ENCODE results near the gene SPTBN2. TPM values are rescaled to one million over a fixed set of nuclear protein-coding genes. Genes with fewer than 3 reads are reported as not detected.

The SPTBN2 gene
- total RNA-seq, 2 experiments from 2014 or later, result 1.3 to 1.5 TPM

DNA sequence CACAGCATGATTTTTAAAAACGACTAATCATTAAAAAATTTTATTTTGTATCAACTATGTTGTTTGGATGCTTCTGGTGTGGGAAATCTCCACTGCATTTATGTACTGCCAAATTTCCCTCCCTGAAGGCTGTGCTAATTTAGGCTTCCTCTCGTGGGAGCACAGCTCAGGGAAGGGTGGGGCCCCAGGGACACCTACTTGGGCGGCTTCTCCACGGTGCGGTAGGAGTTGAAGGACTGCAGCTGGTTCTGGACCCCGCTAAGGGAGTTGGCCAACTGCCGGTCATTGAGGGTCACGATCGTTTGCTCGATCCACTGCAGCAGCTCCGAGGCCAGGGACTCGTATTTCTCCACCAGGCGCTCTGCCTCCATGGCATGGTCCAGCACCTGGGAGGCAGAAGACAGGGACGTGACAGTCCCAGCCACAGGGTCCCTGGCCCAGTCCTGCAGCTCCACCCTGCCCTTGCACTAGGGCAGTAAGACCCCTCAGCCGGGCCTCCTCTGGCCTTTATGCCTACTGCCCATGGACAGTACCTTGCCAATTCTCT is 18.6 kb downstream of the SPTBN2 start:
- peaks cover 10% of the 10 kb centered on the region for H3K27me3 Mint-ChIP-seq
- intact Hi-C loops (cut with micrococcal nuclease), result no loop called here
- H3K27ac Mint-ChIP-seq, result no peak overlapping the region
- no peaks in the 10 kb centered on the region for H3K9me3 Mint-ChIP-seq
- no peak for DNase-seq
- H3K4me3 Mint-ChIP-seq, result no peak overlapping the region
- POLR2A ChIA-PET, result no interaction called here
- no peaks in the 10 kb centered on the region for H3K36me3 Mint-ChIP-seq
- CTCF ChIA-PET, result interaction anchor here (1.0 kb wide), 1 partner anchor 124 kb away, joined by 4 read pairs; no protein-coding TSS in a partner anchor
- no peaks in the 10 kb centered on the region for H3K4me1 Mint-ChIP-seq (ENCODE audit: low read depth)

DNA sequence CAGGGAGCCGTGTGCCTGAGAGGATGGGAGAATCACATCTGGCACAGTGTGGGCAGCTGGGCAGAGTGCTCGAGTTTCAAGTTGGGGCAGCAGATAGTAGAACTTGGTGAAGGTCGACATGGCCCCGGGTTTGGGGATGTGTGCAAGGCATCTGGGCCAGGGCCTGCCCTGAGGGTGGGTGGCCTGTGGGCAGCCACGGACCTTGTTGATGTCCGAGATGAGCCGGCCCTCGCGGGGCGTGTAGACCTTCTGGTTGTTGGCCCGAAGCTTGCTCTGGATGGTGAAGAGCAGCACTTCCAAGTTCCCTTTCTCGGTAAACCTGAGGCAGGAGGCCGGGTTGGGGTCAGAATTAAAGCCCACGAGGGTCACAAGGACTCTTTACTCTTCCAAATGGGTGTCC is 20.3 kb downstream of the SPTBN2 start:
- no peaks in the 10 kb centered on the region for H3K36me3 Mint-ChIP-seq
- no peaks in the 10 kb centered on the region for H3K27me3 Mint-ChIP-seq
- H3K4me1 Mint-ChIP-seq (ENCODE audit: low read depth), result no peaks in the 10 kb centered on the region
- no peak overlapping the region for H3K4me3 Mint-ChIP-seq
- DNase-seq, result no peak
- CTCF ChIA-PET, result no interaction called here
- no peak overlapping the region for H3K27ac Mint-ChIP-seq
- POLR2A ChIA-PET, result no interaction called here
- H3K9me3 Mint-ChIP-seq, result no peaks in the 10 kb centered on the region
- intact Hi-C loops (cut with micrococcal nuclease), result no loop called here

DNA sequence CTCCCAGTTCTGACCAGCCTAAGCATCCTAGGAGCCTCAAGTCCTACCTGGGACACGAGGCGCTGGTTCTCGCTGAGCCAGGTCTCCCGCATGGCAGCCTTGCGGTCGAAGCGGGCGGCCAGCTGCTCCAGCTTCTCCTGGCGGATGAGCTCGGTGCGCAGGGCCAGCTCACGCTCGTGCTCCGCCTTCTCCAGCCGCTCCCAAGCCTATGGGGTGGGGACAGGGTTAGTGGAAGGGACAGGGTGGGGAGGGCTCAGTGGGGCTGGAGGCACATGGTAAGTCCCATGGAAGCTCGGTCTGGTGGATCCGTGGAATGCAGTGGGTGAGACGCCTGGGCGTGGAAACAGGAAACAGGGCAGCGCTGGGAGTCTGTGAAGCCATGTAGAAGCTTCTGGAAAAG is 20.9 kb downstream of the SPTBN2 start:
- Mint-ChIP-seq H3K4me1 (ENCODE audit: low read depth) (no peaks in the 10 kb centered on the region), H3K27ac (no peak overlapping the region), H3K9me3 (no peaks in the 10 kb centered on the region), H3K36me3 (no peaks in the 10 kb centered on the region), H3K4me3 (no peak overlapping the region), H3K27me3 (no peaks in the 10 kb centered on the region)
- DNase-seq, result no peak
- POLR2A ChIA-PET, result no interaction called here
- CTCF ChIA-PET, result no interaction called here
- intact Hi-C loops (cut with micrococcal nuclease), result no loop called here

DNA sequence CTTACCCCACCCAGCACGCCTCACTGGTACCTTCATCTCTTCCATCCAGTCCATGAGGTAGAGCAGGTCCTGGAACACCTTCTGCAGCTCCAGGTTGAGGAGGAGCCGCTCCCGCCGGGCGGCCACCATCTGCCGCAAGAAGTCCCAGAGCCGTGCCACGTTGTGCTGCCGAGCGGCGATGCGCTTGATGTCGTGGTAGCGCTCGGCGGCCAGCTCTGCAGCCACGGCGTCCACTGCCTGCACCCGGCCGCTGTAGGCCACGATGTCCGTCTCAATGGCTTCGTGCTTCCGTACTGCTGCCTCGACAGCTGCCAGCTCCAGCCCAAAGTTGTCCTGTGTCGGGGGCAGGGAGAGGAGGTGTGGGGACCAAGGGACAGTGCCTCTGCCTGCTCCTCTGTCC is 21.5 kb downstream of the SPTBN2 start:
- Mint-ChIP-seq H3K4me1 (ENCODE audit: low read depth) (no peaks in the 10 kb centered on the region), H3K4me3 (no peak overlapping the region), H3K36me3 (no peaks in the 10 kb centered on the region), H3K27me3 (no peaks in the 10 kb centered on the region), H3K27ac (no peak overlapping the region), H3K9me3 (no peaks in the 10 kb centered on the region)
- ChIA-PET POLR2A (no interaction called here), CTCF (no interaction called here)
- DNase-seq, result no peak
- intact Hi-C loops (cut with micrococcal nuclease), result no loop called here

DNA sequence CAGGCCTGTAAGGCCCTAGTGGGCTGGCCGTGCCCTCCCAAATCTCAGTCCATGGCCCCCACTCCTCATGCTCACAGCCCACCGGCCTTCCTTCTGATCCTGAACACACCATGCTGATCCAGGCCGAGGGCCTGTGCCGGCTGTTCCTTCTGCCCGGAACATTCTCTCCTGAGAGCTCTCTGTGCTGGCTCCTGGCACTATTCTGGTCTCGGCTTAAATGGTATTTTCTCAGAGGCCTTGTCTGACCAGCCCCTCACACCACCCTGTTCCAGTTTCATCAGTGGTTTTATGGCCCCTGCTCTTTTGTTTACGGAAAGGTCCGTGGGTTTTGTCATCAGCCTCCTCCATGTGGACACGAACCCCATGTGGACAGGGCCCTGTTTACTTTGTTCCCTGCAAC is 22.0 kb downstream of the SPTBN2 start:
- H3K36me3 Mint-ChIP-seq, result no peaks in the 10 kb centered on the region
- H3K4me3 Mint-ChIP-seq, result no peak overlapping the region
- DNase-seq, result no peak
- CTCF ChIA-PET, result no interaction called here
- no peaks in the 10 kb centered on the region for H3K4me1 Mint-ChIP-seq (ENCODE audit: low read depth)
- intact Hi-C loops (cut with micrococcal nuclease), result no loop called here
- no peaks in the 10 kb centered on the region for H3K27me3 Mint-ChIP-seq
- no peak overlapping the region for H3K27ac Mint-ChIP-seq
- POLR2A ChIA-PET, result no interaction called here
- H3K9me3 Mint-ChIP-seq, result no peaks in the 10 kb centered on the region

DNA sequence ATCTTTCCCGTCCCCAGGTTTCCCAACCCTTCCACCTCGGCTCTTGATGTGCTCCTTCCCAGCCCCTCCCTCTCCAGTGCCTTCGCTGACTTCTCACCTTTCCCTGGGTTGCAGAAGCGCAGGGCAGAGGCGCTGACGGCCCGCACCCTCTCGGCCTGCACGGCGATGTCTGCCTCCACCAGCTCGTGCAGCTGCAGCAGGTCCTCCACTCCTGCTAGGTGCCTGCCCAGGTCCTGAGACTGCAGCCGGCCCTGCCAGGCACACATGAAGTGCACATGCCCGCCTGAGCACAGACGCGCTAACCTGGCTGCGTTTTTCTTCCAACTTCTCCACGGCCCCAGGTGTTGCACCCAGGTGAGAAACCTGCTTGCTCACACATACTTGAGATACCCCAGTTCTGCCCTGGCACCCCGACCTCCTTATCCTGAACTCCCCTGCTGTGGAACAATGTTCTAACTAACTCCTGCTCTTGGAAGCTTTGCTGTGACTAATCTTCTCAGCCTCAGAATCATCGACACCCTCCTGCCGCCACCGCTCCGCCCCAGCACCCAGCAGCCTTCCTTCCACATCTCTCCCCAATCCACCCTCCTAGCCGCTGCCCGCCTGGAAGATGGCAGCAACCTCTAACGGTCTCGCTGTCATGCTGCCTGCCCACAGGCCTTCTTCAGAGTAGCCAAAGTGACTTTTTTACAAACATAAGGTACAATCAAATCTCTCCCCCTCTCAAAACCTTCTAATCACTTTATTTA is 23.3 kb downstream of the SPTBN2 start:
- no peaks in the 10 kb centered on the region for H3K4me1 Mint-ChIP-seq (ENCODE audit: low read depth)
- no peaks in the 10 kb centered on the region for H3K9me3 Mint-ChIP-seq
- POLR2A ChIA-PET, result no interaction called here
- CTCF ChIA-PET, result interaction anchor here (1.4 kb wide), 1 partner anchor 11 kb away, joined by 3 read pairs; no protein-coding TSS in a partner anchor
- H3K36me3 Mint-ChIP-seq, result no peaks in the 10 kb centered on the region
- no peaks in the 10 kb centered on the region for H3K27me3 Mint-ChIP-seq
- no peak overlapping the region for H3K4me3 Mint-ChIP-seq
- DNase-seq, result no peak
- intact Hi-C loops (cut with micrococcal nuclease), result no loop called here
- no peak overlapping the region for H3K27ac Mint-ChIP-seq

DNA sequence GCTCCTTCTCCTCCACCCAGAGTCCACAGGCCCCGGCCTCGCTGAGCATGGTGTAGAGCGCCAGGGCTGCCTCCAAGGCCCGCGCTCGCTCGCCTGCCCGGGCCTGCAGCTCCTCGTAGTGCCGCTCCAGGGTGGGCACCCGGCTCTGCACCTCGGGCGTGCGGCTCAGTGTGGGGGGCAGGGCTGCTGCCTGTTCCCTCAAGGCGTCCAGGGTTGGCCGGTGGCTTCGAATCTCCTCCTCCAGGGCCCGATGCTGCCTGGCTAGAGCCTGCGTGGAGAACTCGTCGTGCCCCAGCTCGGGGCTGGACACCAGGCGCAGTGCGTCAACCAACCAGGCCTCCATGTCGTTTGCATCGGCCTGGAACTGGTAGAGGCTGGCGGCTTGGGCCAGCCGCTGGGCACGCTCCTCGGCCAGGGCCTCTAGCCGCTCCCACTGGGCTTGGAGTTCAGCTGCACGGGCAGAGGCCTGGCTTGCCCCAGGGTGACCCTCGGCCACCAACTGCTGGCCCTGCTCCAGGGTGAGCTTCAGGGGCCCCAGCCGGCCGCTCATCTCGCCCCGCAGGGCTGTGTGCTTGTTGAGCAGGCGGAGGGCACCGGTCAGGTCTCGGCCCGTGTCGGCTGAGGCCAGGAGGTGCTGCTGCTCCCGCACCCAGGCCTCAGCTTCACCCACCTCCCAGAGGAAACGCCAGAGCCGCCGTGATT is 24.2 kb downstream of the SPTBN2 start:
- H3K4me3 Mint-ChIP-seq, result no peak overlapping the region
- CTCF ChIA-PET, result interaction anchor here (1.4 kb wide), 1 partner anchor 10 kb away, joined by 3 read pairs; no protein-coding TSS in a partner anchor

DNA sequence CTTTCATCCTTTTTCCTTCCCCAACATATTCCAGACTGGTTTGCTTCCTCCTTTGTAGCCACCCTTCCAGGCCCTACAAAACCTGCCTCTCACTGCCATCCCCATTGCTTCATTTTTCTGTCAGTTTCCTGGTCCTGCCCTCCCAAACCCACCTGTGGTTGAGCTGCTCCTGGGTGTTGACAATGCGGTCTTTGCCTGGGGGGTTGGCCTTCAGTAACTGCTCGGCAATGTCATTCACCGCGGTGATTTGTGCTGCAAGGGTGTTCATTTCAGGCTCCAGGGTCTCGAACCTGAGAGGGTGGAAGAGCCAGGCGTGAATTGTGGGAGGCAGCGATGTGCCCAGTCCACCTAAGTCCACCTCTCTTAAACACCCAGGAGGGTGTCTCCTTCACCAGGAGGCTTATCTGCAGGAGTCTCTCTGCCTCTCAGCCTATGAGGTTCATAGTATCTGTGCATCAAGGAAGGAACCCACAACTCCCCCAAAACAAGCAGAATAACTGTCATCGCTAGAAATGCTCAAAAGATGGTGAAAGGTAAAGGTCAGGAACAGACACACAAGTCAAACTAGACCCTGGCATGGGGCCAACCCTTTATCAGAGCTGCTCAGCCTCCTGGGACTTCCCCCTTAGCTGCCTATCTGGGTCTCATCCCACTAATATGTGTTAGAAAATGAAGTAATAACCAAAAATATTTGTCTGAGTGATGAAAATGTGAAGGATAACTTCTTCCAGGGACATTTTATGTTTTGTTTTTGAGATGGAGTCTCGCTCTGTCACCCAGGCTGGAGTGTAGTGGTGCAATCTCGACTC is 27.4 kb downstream of the SPTBN2 start:
- H3K4me3 Mint-ChIP-seq, result no peak overlapping the region
- H3K27ac Mint-ChIP-seq, result no peak overlapping the region

More for the DNA sequence above, 24.2 kb downstream of the SPTBN2 start:
- Mint-ChIP-seq H3K9me3 (no peaks in the 10 kb centered on the region), H3K4me1 (ENCODE audit: low read depth) (no peaks in the 10 kb centered on the region), H3K36me3 (no peaks in the 10 kb centered on the region), H3K27me3 (no peaks in the 10 kb centered on the region), H3K27ac (no peak overlapping the region)
- intact Hi-C loops (cut with micrococcal nuclease), result no loop called here
- DNase-seq, result no peak
- POLR2A ChIA-PET, result no interaction called here

DNA sequence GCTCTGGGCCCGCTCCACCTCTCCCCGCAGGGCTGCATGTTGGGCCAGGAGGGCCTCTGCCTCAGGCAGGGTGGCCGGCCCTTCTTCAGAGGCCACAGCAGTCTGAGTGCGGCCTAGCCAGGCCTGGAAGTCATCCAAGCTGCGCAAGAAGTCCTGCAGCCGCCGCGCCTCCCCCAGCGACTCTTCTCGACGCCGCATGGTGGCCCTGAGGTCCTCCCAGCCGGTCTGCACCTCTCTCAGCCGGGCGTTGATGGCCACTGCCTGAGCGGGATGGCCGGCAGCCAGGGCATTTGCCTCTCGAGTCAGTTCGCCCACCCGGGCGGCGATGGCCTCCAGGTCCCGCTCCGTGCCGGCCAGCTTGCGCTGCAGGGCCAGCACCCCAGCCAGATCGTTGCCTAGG is 28.3 kb downstream of the SPTBN2 start:
- intact Hi-C loops (cut with micrococcal nuclease), result no loop called here
- DNase-seq, result no peak
- Mint-ChIP-seq H3K36me3 (no peaks in the 10 kb centered on the region), H3K27ac (no peak overlapping the region), H3K4me1 (ENCODE audit: low read depth) (no peaks in the 10 kb centered on the region), H3K27me3 (no peaks in the 10 kb centered on the region), H3K9me3 (no peaks in the 10 kb centered on the region), H3K4me3 (no peak overlapping the region)
- POLR2A ChIA-PET, result no interaction called here
- CTCF ChIA-PET, result no interaction called here

More for the DNA sequence above, 27.4 kb downstream of the SPTBN2 start:
- DNase-seq, result no peak
- Mint-ChIP-seq H3K9me3 (no peaks in the 10 kb centered on the region), H3K4me1 (ENCODE audit: low read depth) (no peaks in the 10 kb centered on the region), H3K36me3 (no peaks in the 10 kb centered on the region), H3K27me3 (no peaks in the 10 kb centered on the region)
- intact Hi-C loops (cut with micrococcal nuclease), result no loop called here
- ChIA-PET CTCF (interaction anchor here (1.2 kb wide), 1 partner anchor 133 kb away, joined by 3 read pairs; no protein-coding TSS in a partner anchor), POLR2A (no interaction called here)

DNA sequence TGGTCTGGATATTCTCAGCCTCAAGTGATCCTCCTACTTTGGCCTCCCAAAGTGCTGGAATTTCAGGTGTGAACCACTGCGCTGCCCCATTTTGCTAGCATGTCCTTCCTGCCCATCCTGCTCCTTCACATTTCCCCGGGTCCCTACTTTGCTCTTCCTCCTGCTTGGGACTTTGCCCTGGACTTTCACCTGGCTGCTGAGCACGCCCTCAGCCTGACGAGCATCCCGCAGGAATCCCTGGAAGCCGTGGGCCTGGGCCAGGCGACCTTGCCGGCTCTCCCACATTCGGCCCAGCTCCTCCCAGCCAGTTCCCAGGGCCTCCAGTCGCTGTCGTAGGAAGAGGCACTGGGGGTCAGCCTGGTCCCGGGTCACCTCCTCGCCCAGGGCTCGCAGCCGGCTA is 28.7 kb downstream of the SPTBN2 start:
- Mint-ChIP-seq H3K27ac (no peak overlapping the region), H3K9me3 (no peaks in the 10 kb centered on the region), H3K4me3 (no peak overlapping the region), H3K36me3 (no peaks in the 10 kb centered on the region), H3K27me3 (no peaks in the 10 kb centered on the region), H3K4me1 (ENCODE audit: low read depth) (no peaks in the 10 kb centered on the region)
- ChIA-PET CTCF (no interaction called here), POLR2A (no interaction called here)
- DNase-seq, result no peak
- intact Hi-C loops (cut with micrococcal nuclease), result no loop called here

DNA sequence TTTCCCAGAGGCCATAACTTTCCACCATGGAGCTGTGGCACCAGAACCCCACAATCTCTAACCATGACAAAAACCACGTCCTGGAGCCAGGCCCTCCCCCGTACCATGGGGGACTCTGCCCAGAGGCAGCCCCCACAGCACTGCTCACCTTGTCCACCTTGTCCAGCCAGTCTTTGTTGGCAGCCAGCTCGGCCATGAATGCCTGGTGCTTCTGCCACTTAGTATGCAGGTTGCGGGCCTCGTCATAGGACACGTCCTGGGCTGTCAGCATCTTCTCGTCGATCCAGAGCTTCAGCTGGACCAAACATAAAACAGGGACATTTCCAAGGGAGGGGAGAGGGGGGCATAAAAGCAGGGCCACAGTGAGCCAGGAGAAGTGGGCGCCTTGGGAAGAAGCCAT is 30.5 kb downstream of the SPTBN2 start:
- ChIA-PET CTCF (interaction anchor here (3.9 kb wide), 1 partner anchor 135 kb away, joined by 57 read pairs; no protein-coding TSS in a partner anchor), POLR2A (no interaction called here)
- no peaks in the 10 kb centered on the region for H3K4me1 Mint-ChIP-seq (ENCODE audit: low read depth)
- no peaks in the 10 kb centered on the region for H3K36me3 Mint-ChIP-seq
- intact Hi-C loops (cut with micrococcal nuclease), result no loop called here
- no peaks in the 10 kb centered on the region for H3K27me3 Mint-ChIP-seq
- H3K9me3 Mint-ChIP-seq, result no peaks in the 10 kb centered on the region
- H3K4me3 Mint-ChIP-seq, result no peak overlapping the region
- DNase-seq, result no peak
- no peak overlapping the region for H3K27ac Mint-ChIP-seq

DNA sequence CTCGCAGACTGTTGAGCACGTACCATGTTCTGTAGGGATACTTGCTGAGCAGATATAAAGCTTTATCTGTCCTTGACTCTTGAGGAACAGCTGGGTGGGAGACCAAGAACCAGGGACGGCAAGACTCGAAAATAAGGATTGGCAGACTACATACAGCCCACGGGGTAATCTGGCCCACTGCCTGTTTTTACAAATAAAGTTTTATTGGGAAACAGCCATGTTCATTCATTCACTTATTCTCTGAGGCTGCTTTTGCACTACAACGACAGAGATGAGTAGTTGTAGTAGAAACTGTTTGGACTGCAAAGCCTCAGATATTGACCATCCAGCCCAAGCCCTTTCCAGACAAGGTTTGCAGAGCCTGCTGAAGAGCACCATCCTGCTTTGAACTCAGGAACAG is 31.0 kb downstream of the SPTBN2 start:
- H3K27ac Mint-ChIP-seq, result no peak overlapping the region
- intact Hi-C loops (cut with micrococcal nuclease), result no loop called here
- CTCF ChIA-PET, result interaction anchor here (3.9 kb wide), 1 partner anchor 135 kb away, joined by 57 read pairs; no protein-coding TSS in a partner anchor
- H3K4me3 Mint-ChIP-seq, result no peak overlapping the region
- POLR2A ChIA-PET, result no interaction called here
- no peaks in the 10 kb centered on the region for H3K27me3 Mint-ChIP-seq
- no peaks in the 10 kb centered on the region for H3K36me3 Mint-ChIP-seq
- no peak for DNase-seq
- no peaks in the 10 kb centered on the region for H3K9me3 Mint-ChIP-seq
- no peaks in the 10 kb centered on the region for H3K4me1 Mint-ChIP-seq (ENCODE audit: low read depth)

All from activated CD4-positive, alpha-beta memory T cell treated with anti-CD3 and anti-CD28 coated beads for 36 hours (primary cell).